ENCODE data around the gene THOC6.
A peak's percentile ranks its signal among the peaks of the same experiment; 100 is the strongest.

THOC6 gene

GRCh38 chr16:2990891-2991290 lies 32.9 kb upstream of the THOC6 start:
- DNase-seq (ENCODE audit: insufficient read length, low spot score), result no peak
- FAIRE-seq, result no peak

GRCh38 chr16:2991566-2992261 lies 32.1 kb upstream of the THOC6 start:
- DNase-seq (ENCODE audit: insufficient read length, low spot score) (no peak), FAIRE-seq (no peak)

GRCh38 chr16:2992383-2993081 lies 31.3 kb upstream of the THOC6 start:
- FAIRE-seq, result no peak
- DNase-seq (ENCODE audit: insufficient read length, low spot score), result no peak

- DNase-seq (ENCODE audit: insufficient read length, low spot score) (no peak), FAIRE-seq (no peak)
Measured at GRCh38 chr16:2996298-2996697, 27.5 kb upstream of the THOC6 start.

- no peak for FAIRE-seq
- no peak for DNase-seq (ENCODE audit: insufficient read length, low spot score)
Measured at GRCh38 chr16:2999929-3000328, 23.9 kb upstream of the THOC6 start.

GRCh38 chr16:3000540-3000939 lies 23.3 kb upstream of the THOC6 start:
- DNase-seq (ENCODE audit: insufficient read length, low spot score) (no peak), FAIRE-seq (no peak)

- FAIRE-seq (no peak), DNase-seq (ENCODE audit: insufficient read length, low spot score) (no peak)
Measured at GRCh38 chr16:3001316-3001715, 22.5 kb upstream of the THOC6 start.

- DNase-seq (ENCODE audit: insufficient read length, low spot score) (peak; percentile 99), FAIRE-seq (peak; percentile 98)
Measured at GRCh38 chr16:3003582-3004270, 20.1 kb upstream of the THOC6 start.

- FAIRE-seq (no peak), DNase-seq (ENCODE audit: insufficient read length, low spot score) (no peak)
Measured at GRCh38 chr16:3004319-3004718, 19.5 kb upstream of the THOC6 start.

GRCh38 chr16:3004781-3005284 lies 19.0 kb upstream of the THOC6 start:
- DNase-seq (ENCODE audit: insufficient read length, low spot score), result peak; percentile 28
- FAIRE-seq, result no peak

GRCh38 chr16:3007059-3007956 lies 16.5 kb upstream of the THOC6 start:
- DNase-seq (ENCODE audit: insufficient read length, low spot score), result no peak
- FAIRE-seq, result no peak

GRCh38 chr16:3007957-3008689 lies 15.7 kb upstream of the THOC6 start:
- DNase-seq (ENCODE audit: insufficient read length, low spot score) (no peak), FAIRE-seq (no peak)

- no peak for FAIRE-seq
- DNase-seq (ENCODE audit: insufficient read length, low spot score), result no peak
Measured at GRCh38 chr16:3008690-3009037, 15.2 kb upstream of the THOC6 start.

GRCh38 chr16:3009568-3010390 lies 14.1 kb upstream of the THOC6 start:
- FAIRE-seq, result peak; percentile 23
- DNase-seq (ENCODE audit: insufficient read length, low spot score), result peak; percentile 43

GRCh38 chr16:3010510-3010909 lies 13.3 kb upstream of the THOC6 start:
- DNase-seq (ENCODE audit: insufficient read length, low spot score) (no peak), FAIRE-seq (no peak)

- DNase-seq (ENCODE audit: insufficient read length, low spot score), result no peak
- no peak for FAIRE-seq
Measured at GRCh38 chr16:3012246-3012645, 11.6 kb upstream of the THOC6 start.

GRCh38 chr16:3012828-3013420 lies 10.9 kb upstream of the THOC6 start, which contains the start of gene CLDN9:
TSS of gene CLDN9 (plus strand) at chr16:3012923. CDS start at chr16:3013363, 440 bp downstream.
- DNase-seq (ENCODE audit: insufficient read length, low spot score) (no peak), FAIRE-seq (peak; percentile 91)

- no peak for FAIRE-seq
- no peak for DNase-seq (ENCODE audit: insufficient read length, low spot score)
Measured at GRCh38 chr16:3013491-3013951, 10.3 kb upstream of the THOC6 start.
